ENCODE measurements around the gene MGAT4A.

Gene MGAT4A

DNA sequence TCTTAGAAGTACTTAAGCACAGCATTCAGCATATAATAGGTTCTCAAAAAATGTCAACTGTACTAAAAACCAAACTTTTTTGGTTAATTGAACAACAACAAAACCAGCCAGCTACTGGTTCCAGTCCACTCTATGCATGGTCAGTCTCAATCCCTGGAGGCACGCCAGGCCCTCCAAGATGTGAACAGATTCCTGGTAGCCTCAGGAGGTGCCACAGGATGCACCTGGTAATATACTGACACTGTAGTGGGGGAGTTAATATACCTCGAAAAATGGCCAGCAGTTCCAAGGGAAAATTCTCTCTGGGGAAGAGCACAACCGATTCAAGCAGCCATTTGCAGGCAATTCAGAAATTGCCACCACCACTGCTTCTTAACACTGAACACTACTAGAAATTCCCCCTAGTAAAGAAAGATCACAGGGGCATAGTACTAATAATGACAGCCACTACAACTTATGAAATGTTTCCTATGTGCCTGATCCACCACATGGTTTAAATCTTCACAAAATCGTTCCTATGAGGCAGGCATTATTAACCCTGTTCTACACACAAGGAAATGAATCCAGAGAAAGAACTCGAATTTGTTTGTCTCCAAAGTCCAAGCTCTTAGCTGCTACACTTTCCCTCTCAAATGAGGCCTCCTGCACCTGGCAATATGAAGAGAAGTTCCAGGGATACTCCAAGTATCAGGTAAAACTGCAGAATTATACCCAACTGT, 3.4 kb downstream of the MGAT4A start:
- DNase-seq (ENCODE audit: extremely low read depth, insufficient read length) = no peak
- TF ChIP-seq, protein P1, sequence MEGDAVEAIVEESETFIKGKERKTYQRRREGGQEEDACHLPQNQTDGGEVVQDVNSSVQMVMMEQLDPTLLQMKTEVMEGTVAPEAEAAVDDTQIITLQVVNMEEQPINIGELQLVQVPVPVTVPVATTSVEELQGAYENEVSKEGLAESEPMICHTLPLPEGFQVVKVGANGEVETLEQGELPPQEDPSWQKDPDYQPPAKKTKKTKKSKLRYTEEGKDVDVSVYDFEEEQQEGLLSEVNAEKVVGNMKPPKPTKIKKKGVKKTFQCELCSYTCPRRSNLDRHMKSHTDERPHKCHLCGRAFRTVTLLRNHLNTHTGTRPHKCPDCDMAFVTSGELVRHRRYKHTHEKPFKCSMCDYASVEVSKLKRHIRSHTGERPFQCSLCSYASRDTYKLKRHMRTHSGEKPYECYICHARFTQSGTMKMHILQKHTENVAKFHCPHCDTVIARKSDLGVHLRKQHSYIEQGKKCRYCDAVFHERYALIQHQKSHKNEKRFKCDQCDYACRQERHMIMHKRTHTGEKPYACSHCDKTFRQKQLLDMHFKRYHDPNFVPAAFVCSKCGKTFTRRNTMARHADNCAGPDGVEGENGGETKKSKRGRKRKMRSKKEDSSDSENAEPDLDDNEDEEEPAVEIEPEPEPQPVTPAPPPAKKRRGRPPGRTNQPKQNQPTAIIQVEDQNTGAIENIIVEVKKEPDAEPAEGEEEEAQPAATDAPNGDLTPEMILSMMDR (IDR thresholded peaks at IDR 0.05; ENCODE audit: insufficient read depth, low read length, poor library complexity, severe bottlenecking) = no peak
- no peak overlapping the region for H3K4me3 ChIP-seq (replicated peaks; ENCODE audit: low read depth, low read length)
- no peaks in the 10 kb centered on the region for H3K27me3 ChIP-seq (replicated peaks; ENCODE audit: control insufficient read depth, insufficient read depth, low read length)
- no peaks in the 10 kb centered on the region for H3K36me3 ChIP-seq (ENCODE audit: control insufficient read depth, insufficient read depth, low read length)

- no peak for DNase-seq (ENCODE audit: extremely low read depth, insufficient read length)
- H3K36me3 ChIP-seq (ENCODE audit: control insufficient read depth, insufficient read depth, low read length) = no peaks in the 10 kb centered on the region
- TF ChIP-seq, protein P1 (IDR thresholded peaks at IDR 0.05; ENCODE audit: insufficient read depth, low read length, poor library complexity, severe bottlenecking) = no peak
- no peak overlapping the region for H3K4me3 ChIP-seq (replicated peaks; ENCODE audit: low read depth, low read length)
- no peaks in the 10 kb centered on the region for H3K27me3 ChIP-seq (replicated peaks; ENCODE audit: control insufficient read depth, insufficient read depth, low read length)
Measured at GRCh38 chr2:98726735-98727368, 4.1 kb downstream of the MGAT4A start.

- H3K36me3 ChIP-seq (ENCODE audit: control insufficient read depth, insufficient read depth, low read length) = no peaks in the 10 kb centered on the region
- TF ChIP-seq, protein P1 (IDR thresholded peaks at IDR 0.05; ENCODE audit: insufficient read depth, low read length, poor library complexity, severe bottlenecking) = no peak
- no peak for DNase-seq (ENCODE audit: extremely low read depth, insufficient read length)
- no peak overlapping the region for H3K4me3 ChIP-seq (replicated peaks; ENCODE audit: low read depth, low read length)
- H3K27me3 ChIP-seq (replicated peaks; ENCODE audit: control insufficient read depth, insufficient read depth, low read length) = no peaks in the 10 kb centered on the region
Measured at GRCh38 chr2:98726205-98726604, 4.7 kb downstream of the MGAT4A start.

- no peak for DNase-seq (ENCODE audit: extremely low read depth, insufficient read length)
- H3K36me3 ChIP-seq (ENCODE audit: control insufficient read depth, insufficient read depth, low read length) = no peaks in the 10 kb centered on the region
- H3K4me3 ChIP-seq (replicated peaks; ENCODE audit: low read depth, low read length) = no peak overlapping the region
- TF ChIP-seq, protein P1 (IDR thresholded peaks at IDR 0.05; ENCODE audit: insufficient read depth, low read length, poor library complexity, severe bottlenecking) = no peak
- no peaks in the 10 kb centered on the region for H3K27me3 ChIP-seq (replicated peaks; ENCODE audit: control insufficient read depth, insufficient read depth, low read length)
Measured at GRCh38 chr2:98720286-98720685, 10.6 kb downstream of the MGAT4A start.

- Histone ChIP-seq H3K4me3 (replicated peaks; ENCODE audit: low read depth, low read length) (no peak overlapping the region), H3K36me3 (ENCODE audit: control insufficient read depth, insufficient read depth, low read length) (no peaks in the 10 kb centered on the region), H3K27me3 (replicated peaks; ENCODE audit: control insufficient read depth, insufficient read depth, low read length) (no peaks in the 10 kb centered on the region)
- DNase-seq (ENCODE audit: extremely low read depth, insufficient read length) = no peak
- TF ChIP-seq, protein P1 (IDR thresholded peaks at IDR 0.05; ENCODE audit: insufficient read depth, low read length, poor library complexity, severe bottlenecking) = no peak
Measured at GRCh38 chr2:98717621-98718020, 13.3 kb downstream of the MGAT4A start.
